GM21737 (cell line): Measurements from ENCODE around the gene NOS1.
"Not testable (repeated sequence)": the region's sequence is repeated elsewhere in the genome, so short reads cannot be mapped to it uniquely, and the experiment has no call there.

Experiments
- ATAC-seq: cut with Tn5 transposase; IDR thresholded peaks from one replicate; pipeline ENCODE4 v1.9.1; 2021; ENCODE audit warnings: mild to moderate bottlenecking, moderate library complexity; ENCODE audit not compliant: unreplicated experiment

NOS1 gene

GRCh38 chr12:117210266-117210918, 151.0 kb downstream of the NOS1 start:
- no peak for ATAC-seq

- no peak for ATAC-seq
Observed at GRCh38 chr12:117209626-117210025, 151.8 kb downstream of the NOS1 start.

GRCh38 chr12:117208811-117209455, 152.5 kb downstream of the NOS1 start:
- ATAC-seq = no peak

- no peak for ATAC-seq
Observed at GRCh38 chr12:117208206-117208605, 153.2 kb downstream of the NOS1 start.

- ATAC-seq = no peak
Observed at GRCh38 chr12:117207675-117208074, 153.8 kb downstream of the NOS1 start.

- no peak for ATAC-seq
Observed at GRCh38 chr12:117202556-117202955, 158.9 kb downstream of the NOS1 start.

GRCh38 chr12:117202033-117202432, 159.4 kb downstream of the NOS1 start:
- no peak for ATAC-seq

- ATAC-seq = not testable (repeated sequence)
Observed at GRCh38 chr12:117199956-117200744, 161.3 kb downstream of the NOS1 start.

GRCh38 chr12:117196334-117196733, 165.1 kb downstream of the NOS1 start:
- ATAC-seq = not testable (repeated sequence)

- not testable (repeated sequence) for ATAC-seq
Observed at GRCh38 chr12:117195027-117195426, 166.4 kb downstream of the NOS1 start.

- ATAC-seq = no peak
Observed at GRCh38 chr12:117193903-117194302, 167.5 kb downstream of the NOS1 start.

GRCh38 chr12:117192581-117192980, 168.8 kb downstream of the NOS1 start:
- not testable (repeated sequence) for ATAC-seq

GRCh38 chr12:117192057-117192456, 169.4 kb downstream of the NOS1 start:
- no peak for ATAC-seq

GRCh38 chr12:117190210-117190781, 171.1 kb downstream of the NOS1 start, which contains the start of gene FBXO21:
TSS of gene FBXO21 (minus strand) at chr12:117190470. CDS start at chr12:117190456, 14 bp downstream.
- peak; percentile 93 for ATAC-seq

GRCh38 chr12:117189725-117190209, 171.7 kb downstream of the NOS1 start:
- ATAC-seq = peak; percentile 37

GRCh38 chr12:117188961-117189724, 172.3 kb downstream of the NOS1 start:
- ATAC-seq = no peak

- no peak for ATAC-seq
Observed at GRCh38 chr12:117188121-117188665, 173.2 kb downstream of the NOS1 start.

- no peak for ATAC-seq
Observed at GRCh38 chr12:117187421-117187820, 174.0 kb downstream of the NOS1 start.

GRCh38 chr12:117182866-117183265, 178.6 kb downstream of the NOS1 start:
- ATAC-seq = no peak

GRCh38 chr12:117181468-117181843, 180.0 kb downstream of the NOS1 start:
- ATAC-seq = not testable (repeated sequence)
